ENCODE data around the gene LNP1. TPM values are rescaled to one million over a fixed set of nuclear protein-coding genes. Genes with fewer than 3 reads are reported as not detected.

Gene LNP1
- total RNA-seq, 1 donor from 2014 or later, result 2.4 TPM

GRCh38 chr3:100503448-100503847 is 102.1 kb downstream of the LNP1 start:
- intact Hi-C loops (cut with DNase I), result no loop called here

More at GRCh38 chr3:100503448-100503847, 102.1 kb downstream of the LNP1 start:
- ATAC-seq, result no peak
- DNase-seq (ENCODE audit: missing footprints), result no peak

Other genes with a start within 250 kb of the LNP1 start
- gene TBC1D23, start 140.5 kb upstream of the LNP1 start, total RNA-seq, result 35.4 TPM
- 51.3 TPM for gene NIT2, start 66.8 kb upstream of the LNP1 start, total RNA-seq
- gene TOMM70, start 450 bp upstream of the LNP1 start, total RNA-seq, result 65.9 TPM
- 8.0 TPM for gene TMEM45A, start 91.1 kb downstream of the LNP1 start, total RNA-seq
- not detected for gene ADGRG7, start 208.1 kb downstream of the LNP1 start, total RNA-seq

All from Right ventricle myocardium inferior (tissue), 1 donor.